Stimulated activated CD8-positive, alpha-beta memory T cell treated with anti-CD3 and anti-CD28 coated beads, Interleukin-4, amount 100 ng/mL, for 4 hours (primary cell): ENCODE measurements around the gene SETX.

Source experiments
- DNase-seq, 2 donors: peaks; one replicate each; pipeline ENCODE4 v3.0.0-alpha.2; 2020; ENCODE audit warnings: low read depth in 2 of 2, low spot score in 1 of 2

SETX gene

DNA sequence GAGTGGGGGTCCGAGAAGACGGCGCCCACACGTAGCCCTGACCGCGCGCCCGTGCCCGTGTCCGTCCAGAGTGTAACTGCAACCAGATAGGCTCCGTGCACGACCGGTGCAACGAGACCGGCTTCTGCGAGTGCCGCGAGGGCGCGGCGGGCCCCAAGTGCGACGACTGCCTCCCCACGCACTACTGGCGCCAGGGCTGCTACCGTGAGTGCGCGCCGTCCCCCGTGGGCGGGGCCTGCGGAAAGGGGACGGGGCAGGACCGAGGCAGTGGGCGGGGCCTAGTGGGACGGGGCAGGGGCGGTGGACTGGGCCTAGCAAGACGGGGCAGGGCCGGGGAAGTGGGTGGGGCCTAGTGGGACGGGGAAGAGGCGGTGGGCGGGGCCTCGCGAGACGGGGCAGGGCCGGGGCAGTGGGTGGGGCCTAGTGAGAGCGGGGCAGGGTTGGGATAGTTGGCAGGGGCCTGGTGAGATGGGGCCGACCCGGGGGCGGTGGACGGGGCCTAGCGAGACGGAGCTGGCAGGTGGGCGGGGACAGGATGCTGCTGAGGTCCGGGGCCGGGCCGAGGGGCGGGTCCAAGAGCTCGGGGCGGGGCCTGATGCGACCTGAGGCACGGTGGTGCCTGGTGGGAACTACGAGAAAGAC, 113.8 kb downstream of the SETX start:
- DNase-seq: peak; percentile 98 to 99

GRCh38 chr9:132239999-132240840, 114.6 kb downstream of the SETX start:
- no peak for DNase-seq

GRCh38 chr9:132239518-132239917, 115.3 kb downstream of the SETX start:
- DNase-seq: no peak

GRCh38 chr9:132238992-132239391, 115.8 kb downstream of the SETX start:
- DNase-seq: no peak

DNA sequence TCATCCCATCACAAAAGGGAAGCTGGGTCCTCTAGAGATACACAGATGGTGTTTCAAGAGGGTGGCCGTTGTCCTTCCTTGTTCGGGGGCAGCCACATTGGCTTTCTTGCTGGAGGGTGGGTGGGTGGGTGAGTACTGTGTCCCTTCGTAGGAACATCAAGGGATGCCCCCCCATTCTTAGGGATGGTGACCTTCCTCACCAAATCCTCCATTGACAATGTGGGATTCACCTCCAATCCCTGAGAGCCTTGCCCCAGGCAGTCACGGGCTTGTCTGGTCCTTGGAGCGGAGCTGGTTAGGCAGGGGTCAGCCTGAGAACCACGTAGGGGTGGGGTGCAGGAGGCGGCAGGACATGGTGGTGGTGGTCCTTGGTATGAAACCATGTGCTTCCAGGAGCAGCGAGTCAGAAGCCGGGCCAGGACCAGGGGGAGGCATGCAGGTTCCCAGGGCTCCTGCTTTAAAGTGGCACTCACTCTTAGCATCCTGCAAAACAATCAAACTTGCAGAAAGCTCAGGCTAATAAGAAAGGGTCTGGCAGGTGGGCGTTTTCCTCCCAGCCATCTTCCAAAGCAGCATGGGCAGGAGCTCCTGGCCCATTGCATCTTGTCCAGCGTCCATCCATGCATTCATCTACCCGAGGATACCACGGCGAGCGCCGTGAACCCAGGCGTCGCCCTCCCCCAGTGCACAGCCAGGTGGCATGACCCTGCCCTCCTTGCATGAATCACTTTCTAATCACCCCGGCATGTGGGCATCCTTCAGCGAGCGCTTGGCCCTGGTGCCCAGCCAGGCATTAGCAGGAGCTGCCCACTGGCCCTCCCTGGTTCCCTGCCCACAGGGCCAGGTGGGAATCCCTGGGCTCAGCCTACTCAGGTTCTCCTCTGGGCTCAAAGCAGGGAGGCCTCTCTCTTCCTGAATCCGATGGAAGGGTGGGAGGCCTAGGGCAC, 116.5 kb downstream of the SETX start:
- DNase-seq: no peak

- no peak for DNase-seq
Measured at GRCh38 chr9:132237481-132237880, 117.3 kb downstream of the SETX start.

DNA sequence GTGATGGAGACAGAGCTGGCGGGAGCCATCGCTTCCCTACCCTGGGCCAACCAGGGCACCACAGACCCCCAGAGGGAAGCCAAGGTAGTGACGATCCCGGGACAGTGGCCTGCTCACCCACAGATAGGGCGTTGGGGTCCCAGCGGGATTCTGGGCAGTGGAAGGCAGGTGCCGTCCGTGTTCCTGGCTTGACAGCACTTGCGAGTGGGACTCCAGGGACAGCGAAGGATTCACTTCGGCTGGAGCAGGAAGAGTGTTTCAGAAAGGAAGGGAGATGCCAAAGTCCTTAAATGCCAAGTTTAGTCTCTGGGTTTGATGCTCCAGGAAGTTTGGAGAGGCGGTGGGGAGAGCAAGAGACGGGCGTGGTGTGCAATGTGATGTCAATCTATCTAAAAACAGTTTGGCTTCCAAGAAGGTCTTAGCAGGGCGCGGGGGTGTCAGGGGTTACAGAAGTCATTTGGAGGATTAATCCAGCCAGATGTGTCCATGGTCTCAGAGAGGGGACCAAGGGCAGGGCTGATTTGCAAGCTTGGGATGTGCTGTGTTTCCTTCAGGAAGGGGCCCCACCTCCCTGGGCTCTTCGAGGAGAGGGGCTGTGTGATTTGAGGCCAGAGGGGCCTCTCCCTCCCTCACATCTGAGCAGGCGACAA, 118.0 kb downstream of the SETX start:
- DNase-seq: no peak

DNA sequence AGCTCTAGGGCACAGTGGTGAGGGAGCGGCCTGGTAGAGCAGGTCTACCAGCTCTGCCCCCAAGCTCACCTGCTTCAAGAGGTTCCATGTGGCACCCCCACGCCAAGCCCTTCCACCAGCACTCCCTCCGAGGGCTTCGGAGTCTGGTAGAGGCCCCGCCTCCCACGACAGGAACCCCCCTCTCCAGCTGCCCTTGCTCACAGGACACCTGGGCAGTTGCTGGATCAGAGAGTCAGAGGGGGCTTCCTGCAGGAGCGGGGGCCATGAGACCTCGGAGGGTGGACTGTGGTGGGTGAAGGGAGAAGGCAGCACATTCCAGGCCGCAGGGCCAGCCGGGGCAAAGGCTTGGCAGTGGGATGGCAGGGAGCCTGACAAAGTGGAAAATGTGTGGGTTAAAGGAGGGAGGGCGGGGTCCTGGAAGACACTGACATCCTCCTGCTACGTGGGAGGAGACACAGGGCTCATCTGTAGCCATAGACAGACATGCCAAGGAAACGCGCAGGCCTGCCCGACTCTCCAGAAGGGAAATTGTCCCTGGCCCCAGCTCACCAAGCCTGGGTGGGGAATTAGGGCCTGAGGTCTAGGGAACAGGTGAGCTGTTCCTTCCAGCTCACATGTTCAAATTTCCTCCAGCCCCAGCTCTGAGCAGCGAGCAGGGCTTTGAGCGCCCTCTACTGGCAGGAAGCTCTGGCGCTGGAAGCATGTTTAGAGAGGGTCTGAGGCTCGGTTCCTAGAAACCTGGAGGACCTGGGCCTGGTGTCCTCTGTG, 118.7 kb downstream of the SETX start:
- peak; percentile 53 to 78 for DNase-seq

- no peak for DNase-seq
Measured at GRCh38 chr9:132235125-132235524, 119.7 kb downstream of the SETX start.

DNA sequence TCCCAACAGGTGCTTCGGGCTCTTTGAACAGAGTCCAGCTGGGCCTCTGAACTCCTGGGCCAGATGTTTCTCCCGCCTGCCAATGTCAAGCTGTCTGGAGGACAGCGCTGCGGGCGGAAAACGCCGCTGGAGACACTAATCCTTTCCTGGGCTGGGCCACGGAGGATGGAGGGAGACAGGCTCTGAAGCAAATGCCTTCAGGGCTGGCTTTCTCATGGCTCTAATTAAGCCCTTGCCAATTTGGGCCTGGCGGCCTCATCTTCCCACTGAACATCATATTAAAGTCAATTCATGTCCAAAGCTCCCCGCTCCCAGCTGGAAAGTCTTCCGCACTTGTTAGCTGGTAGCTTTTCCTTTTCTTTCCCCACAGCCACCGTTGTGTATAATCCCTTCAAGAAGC, 120.3 kb downstream of the SETX start:
- no peak for DNase-seq

DNA sequence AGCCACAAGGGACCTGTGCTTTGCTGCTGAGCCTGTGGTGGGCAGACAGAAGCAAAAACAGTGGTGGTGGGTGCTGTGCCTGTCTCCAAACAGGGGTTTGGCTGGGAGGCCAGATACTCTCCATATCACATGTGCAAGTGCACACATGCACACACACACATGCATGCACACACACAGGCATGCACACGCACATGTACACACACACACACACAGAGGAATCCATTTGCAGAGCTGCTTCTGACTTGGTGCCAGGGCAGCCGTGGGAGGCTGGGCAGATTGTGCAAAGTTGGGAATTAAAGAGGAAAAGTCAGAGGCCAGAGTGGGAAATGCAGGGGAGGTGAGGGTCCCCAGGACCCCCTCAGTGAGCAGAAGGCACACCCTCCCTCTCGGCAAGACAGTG, 121.6 kb downstream of the SETX start:
- DNase-seq: no peak

- DNase-seq: no peak
Measured at GRCh38 chr9:132232522-132232921, 122.3 kb downstream of the SETX start.

DNA sequence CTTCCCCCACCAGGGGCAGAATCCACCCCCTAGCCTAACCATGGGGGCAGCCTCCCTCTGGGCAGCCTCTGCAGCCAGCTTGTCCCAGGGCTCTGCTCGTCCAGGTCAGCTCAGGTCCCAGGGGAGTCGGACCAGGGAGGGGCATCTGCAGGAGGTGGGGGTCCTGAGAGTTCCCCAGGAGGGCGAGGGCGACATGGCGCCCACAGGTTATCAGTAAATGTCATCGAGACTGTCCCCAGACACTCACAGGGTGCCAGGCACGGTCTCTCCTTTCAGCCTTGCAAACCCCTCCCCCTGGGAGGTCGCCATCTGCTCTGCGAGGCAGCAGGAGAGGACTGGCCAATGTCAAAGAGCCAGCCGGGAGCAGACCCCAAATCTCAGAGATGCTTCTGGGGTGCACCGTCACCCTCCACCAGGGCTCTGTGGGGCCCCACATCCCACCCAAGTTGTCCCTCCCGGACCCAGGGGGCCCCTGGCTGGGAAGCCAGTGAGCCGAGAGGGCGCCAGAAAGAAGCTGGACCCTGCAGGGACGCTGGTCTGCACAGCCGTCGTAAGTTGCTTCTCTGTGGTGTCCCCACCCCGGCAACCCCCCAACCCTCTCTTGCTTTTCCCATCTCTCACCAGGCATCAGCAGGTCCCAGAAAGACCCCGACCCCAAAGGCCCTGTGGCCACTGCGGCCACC, 123.6 kb downstream of the SETX start:
- DNase-seq: no peak

DNA sequence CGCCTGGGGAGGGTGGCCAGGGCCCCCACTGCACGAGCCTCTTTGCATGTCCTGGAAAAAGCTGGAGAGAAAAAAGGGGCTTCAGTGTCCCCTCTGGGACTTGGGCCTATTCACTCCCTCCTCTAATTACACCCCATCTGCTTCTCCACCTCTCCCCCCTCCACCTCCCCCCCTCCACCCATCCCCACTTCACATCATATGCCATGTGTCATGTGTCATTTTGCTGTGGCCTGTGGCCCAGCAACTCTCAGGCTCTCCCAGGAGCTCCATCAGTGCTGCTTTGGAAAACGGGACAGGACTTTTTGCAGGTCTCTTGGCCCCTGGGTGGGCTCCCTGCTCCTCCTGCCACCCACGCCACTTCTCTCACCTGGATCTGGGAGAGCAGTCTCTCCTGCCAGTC, 124.2 kb downstream of the SETX start:
- no peak for DNase-seq

DNA sequence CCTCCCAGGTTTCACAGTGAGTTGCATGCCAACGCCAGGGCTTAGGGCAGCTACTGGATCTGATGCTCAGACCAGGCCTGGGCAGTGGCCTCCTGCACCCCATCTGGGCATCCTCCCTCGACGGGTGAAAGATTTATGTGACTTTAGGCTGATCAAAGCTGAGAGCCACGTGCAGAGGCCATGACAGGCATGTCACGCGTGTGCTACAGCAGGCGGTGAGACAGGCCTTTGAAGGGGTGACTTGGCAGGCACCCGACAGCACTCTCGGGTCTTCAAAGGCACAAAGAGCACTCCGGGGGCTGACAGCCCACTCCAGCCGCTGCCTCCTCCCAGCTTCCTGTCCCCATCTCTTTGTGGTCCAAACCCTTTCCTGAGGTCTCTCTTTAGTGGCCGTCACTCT, 126.7 kb downstream of the SETX start:
- no peak for DNase-seq

GRCh38 chr9:132226571-132227430, 128.0 kb downstream of the SETX start:
- no peak for DNase-seq

GRCh38 chr9:132224645-132225044, 130.1 kb downstream of the SETX start:
- DNase-seq: no peak

DNA sequence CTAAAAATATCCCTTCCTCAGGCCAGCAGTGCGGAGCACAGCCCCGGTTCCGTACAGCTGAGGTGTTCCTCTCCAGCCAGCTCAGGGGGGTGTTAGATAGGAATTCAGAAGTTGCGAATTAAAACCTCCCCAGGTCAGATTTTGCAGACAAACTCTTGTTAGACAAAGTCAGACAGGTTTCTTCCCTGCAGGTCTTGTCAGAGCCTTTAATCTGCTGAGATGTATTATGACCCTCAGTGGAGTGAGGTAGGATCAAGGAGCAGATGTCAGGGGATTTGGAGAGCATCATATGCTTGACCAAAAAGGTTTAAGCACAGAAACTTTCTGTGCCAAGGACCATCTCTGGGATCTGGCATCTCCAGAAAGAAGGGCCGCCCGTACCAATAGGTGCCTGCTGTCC, 132.8 kb downstream of the SETX start:
- DNase-seq: no peak

GRCh38 chr9:132218208-132218607, 136.6 kb downstream of the SETX start:
- DNase-seq: no peak
